Activated naive CD8-positive, alpha-beta T cell treated with anti-CD3 and anti-CD28 coated beads, Interleukin-2, amount 50 U/mL, for 24 hours (primary cell): ENCODE measurements around the gene PRDM16.

ENCODE experiments used
- ATAC-seq: fragments of 150-1000 bp; cut with Tn5 transposase; one replicate; pipeline ENCODE4 v1.10.0; 2021
- DNase-seq: peaks from one replicate; pipeline ENCODE4 v3.0.0; 2021
- H3K27ac Mint-ChIP-seq: one replicate; pipeline ENCODE4 v1.8.0; 2021; ENCODE audit warnings: mild to moderate bottlenecking, mixed read lengths
- H3K27me3 Mint-ChIP-seq: one replicate; pipeline ENCODE4 v1.8.0; 2021; ENCODE audit warnings: mixed read lengths
- H3K36me3 Mint-ChIP-seq: one replicate; pipeline ENCODE4 v1.8.0; 2021; ENCODE audit warnings: low read depth, mixed read lengths
- H3K4me1 Mint-ChIP-seq: one replicate; pipeline ENCODE4 v1.8.0; 2021; ENCODE audit warnings: mixed read lengths
- H3K4me3 Mint-ChIP-seq: one replicate; pipeline ENCODE4 v1.8.0; 2021; ENCODE audit warnings: mild to moderate bottlenecking, moderate library complexity, mixed read lengths
- H3K9me3 Mint-ChIP-seq: one replicate; pipeline ENCODE4 v1.8.0; 2021; ENCODE audit warnings: mixed read lengths

PRDM16 gene

DNA sequence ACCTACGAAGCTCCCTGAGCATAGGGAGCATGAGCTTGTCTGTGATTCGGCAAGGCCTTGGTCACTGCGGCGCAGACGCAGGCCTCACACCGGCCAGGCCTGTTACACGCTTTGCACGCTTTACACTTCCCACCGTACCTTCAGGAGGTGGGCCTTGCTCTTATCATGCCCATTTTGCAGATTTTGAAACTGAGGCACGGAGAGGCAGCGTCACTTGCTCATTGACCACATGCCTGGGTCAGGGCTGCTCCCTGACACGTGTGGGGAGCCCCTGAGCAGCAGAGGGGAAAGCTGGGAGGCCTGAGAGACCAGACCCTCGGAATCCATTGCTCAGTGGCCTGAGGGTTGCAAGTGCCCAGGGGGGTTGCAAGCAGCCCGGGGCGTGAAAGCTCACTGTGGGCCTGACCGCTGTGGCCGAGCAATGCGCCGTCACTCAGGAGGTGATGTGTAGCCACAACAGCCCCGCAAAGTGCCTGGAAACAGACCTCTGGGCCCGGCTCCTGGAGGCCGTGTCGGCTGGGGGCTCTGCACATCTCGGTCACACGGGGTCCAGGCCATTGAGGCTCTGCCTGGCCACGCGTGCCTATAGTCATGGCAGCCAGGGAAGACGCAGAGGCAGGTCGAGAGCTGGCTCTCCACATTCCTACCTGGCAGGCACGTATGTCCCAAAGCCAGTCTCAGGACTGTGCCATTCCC is 392.4 kb downstream of the PRDM16 start:
- Mint-ChIP-seq H3K27ac (no peak overlapping the region), H3K36me3 (no peaks in the 10 kb centered on the region)
- ATAC-seq, result no peak

DNA sequence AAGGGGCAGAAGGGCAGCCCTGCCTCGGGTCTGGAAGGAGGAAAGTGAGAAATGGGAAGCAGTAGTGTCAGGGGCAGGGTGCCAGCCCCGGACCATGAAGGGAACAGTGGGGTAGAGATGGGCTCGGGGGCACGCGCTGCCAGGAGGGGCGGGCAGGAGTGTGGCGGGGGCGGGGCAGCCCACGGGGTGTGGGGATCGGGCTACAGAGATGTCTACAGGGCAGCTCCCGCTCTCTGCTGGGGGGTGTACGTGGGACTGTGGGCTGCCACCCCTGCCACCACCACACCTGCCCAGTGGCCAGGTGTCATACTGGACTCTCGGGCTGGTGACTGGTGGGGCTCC is 392.9 kb downstream of the PRDM16 start:
- H3K9me3 Mint-ChIP-seq, result no peaks in the 10 kb centered on the region
- DNase-seq (no peak), ATAC-seq (no peak)
- no peaks in the 10 kb centered on the region for H3K36me3 Mint-ChIP-seq
- H3K4me3 Mint-ChIP-seq, result no peak overlapping the region
- no peak overlapping the region for H3K27ac Mint-ChIP-seq
- H3K27me3 Mint-ChIP-seq, result no peaks in the 10 kb centered on the region
- H3K4me1 Mint-ChIP-seq, result no peaks in the 10 kb centered on the region

More for the DNA sequence above, 392.4 kb downstream of the PRDM16 start:
- Mint-ChIP-seq H3K4me1 (no peaks in the 10 kb centered on the region), H3K27me3 (no peaks in the 10 kb centered on the region), H3K4me3 (no peak overlapping the region), H3K9me3 (no peaks in the 10 kb centered on the region)
- no peak for DNase-seq

DNA sequence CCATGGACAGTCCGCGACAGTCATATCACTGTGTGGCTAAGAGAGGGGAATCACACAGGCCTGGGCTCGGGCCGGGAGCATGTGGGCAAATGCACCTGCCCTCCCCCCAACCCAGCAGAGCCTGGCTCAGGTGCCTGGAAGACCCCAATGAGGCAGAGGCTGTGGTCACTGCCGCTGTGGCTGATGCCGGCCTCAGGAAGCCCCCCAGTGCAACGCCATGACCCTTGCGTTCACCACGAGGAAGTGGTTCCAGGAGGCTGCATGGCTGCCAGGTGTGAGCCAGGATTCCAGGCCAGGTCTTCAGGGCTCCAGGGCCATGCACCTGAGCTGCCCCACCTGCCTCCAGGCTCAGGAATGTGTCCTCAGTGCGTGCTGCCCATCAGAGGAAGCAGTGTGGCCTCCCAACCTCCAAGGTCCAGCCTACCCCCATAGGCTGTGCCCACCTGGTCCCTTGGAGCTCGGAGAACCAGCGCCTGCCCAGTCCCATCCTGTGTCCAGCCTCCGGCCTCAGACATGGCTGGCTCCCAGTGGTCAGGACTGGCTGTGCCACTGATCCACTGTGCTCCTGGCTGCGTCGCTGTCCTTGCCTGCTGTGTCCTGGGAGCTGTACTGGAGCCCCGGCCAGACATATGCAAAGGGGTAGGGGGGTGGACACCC is 393.5 kb downstream of the PRDM16 start:
- H3K4me1 Mint-ChIP-seq, result no peaks in the 10 kb centered on the region
- DNase-seq (no peak), ATAC-seq (no peak)
- H3K4me3 Mint-ChIP-seq, result no peak overlapping the region
- H3K36me3 Mint-ChIP-seq, result no peaks in the 10 kb centered on the region
- H3K27me3 Mint-ChIP-seq, result no peaks in the 10 kb centered on the region
- H3K9me3 Mint-ChIP-seq, result no peaks in the 10 kb centered on the region
- H3K27ac Mint-ChIP-seq, result no peak overlapping the region

DNA sequence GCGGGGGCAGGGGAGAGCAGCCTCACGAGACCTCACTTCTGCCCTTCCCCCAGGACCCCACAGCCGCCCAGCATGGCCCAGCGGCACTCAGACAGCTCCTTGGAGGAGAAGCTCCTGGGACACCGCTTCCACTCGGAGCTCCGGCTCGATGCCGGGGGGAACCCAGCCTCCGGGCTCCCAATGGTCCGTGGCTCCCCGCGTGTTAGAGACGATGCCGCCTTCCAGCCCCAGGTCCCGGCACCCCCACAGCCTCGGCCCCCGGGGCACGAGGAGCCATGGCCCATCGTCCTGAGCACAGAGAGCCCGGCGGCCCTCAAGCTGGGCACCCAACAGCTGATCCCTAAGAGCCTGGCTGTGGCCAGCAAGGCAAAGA is 394.0 kb downstream of the PRDM16 start:
- Mint-ChIP-seq H3K27me3 (no peaks in the 10 kb centered on the region), H3K36me3 (no peaks in the 10 kb centered on the region), H3K9me3 (no peaks in the 10 kb centered on the region), H3K27ac (no peak overlapping the region), H3K4me3 (no peak overlapping the region), H3K4me1 (no peaks in the 10 kb centered on the region)
- no peak for ATAC-seq
- DNase-seq, result no peak

DNA sequence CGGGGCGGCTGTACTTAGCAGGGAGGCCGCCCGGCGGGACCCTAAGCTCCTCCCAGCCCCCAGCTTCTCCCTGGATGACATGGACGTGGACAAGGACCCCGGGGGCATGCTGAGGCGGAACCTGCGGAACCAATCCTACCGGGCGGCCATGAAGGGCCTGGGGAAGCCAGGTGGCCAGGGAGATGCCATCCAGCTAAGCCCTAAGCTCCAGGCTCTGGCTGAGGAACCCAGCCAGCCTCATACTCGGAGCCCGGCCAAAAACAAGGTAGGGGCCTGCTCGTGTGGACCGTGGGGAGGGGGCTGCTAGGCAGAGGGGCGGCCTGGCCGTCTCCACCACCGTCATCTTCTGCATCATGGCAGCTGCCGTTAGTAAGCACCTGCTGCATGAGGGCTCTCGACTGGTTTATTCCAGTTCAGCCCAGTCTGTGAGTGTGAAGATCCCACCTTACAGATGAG is 394.4 kb downstream of the PRDM16 start:
- no peaks in the 10 kb centered on the region for H3K4me1 Mint-ChIP-seq
- H3K27me3 Mint-ChIP-seq, result no peaks in the 10 kb centered on the region
- no peaks in the 10 kb centered on the region for H3K9me3 Mint-ChIP-seq
- ATAC-seq (no peak), DNase-seq (no peak)
- no peak overlapping the region for H3K4me3 Mint-ChIP-seq
- no peaks in the 10 kb centered on the region for H3K36me3 Mint-ChIP-seq
- H3K27ac Mint-ChIP-seq, result no peak overlapping the region

DNA sequence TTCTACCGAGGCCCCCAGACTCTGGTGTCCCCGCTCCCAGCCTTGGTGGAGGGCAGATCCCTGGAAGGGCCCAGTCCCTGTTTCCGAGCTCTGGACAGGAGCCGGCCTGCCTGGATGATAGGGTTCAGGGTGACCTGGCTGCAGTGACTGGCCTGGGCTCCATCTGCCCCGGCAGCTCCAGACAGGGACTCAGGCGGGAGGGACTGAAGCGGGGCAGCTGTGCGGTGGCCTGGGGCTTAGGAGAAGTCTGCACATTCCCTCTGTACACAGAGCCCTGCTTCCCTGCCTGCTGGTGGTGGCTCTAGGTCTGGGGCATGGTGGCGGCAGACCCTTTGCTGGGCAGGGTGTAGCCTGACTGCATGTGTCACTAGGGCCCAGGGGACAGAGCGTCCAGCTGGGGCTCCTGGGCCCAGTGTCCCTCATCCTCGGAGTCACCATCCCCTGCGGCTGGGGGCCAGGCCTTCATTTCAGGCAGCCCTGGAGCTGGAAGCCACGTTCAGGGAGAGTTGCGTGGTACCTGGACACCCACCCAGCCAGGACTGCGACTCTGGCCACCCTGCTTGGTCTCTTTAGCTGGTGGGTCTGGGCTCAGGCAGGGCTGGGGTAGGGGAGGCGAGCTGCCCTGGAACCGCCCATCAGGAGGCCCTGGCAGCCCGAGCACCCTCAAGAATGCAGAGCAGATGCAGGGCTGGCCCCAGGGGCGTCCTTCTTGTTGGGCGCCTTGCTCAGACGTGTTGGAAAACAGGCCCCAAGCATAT is 395.1 kb downstream of the PRDM16 start:
- DNase-seq, result no peak
- no peak for ATAC-seq
- no peaks in the 10 kb centered on the region for H3K9me3 Mint-ChIP-seq
- no peaks in the 10 kb centered on the region for H3K36me3 Mint-ChIP-seq
- no peaks in the 10 kb centered on the region for H3K27me3 Mint-ChIP-seq
- H3K4me3 Mint-ChIP-seq, result no peak overlapping the region
- no peak overlapping the region for H3K27ac Mint-ChIP-seq
- H3K4me1 Mint-ChIP-seq, result no peaks in the 10 kb centered on the region

DNA sequence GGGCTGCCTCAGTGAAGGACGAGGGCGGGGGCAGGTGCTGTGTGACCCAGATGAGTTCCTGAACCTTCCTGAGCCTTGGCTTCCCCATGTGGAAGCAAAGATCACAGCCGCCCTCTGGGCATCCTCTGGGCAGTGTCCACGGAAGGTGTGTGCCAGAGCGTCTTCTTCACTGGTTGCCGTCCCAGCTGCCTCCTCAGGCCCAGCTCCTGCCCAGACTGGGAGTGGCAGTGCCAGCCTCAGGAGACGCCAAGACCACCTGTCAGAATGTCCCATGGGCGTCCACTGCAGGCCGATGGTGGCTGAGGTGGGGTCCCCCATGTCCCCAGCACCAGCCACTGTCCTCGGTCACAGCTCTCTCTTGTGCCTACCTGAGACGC is 395.6 kb downstream of the PRDM16 start:
- Mint-ChIP-seq H3K36me3 (no peaks in the 10 kb centered on the region), H3K4me3 (no peak overlapping the region), H3K9me3 (no peaks in the 10 kb centered on the region), H3K27me3 (no peaks in the 10 kb centered on the region), H3K27ac (no peak overlapping the region), H3K4me1 (no peaks in the 10 kb centered on the region)
- ATAC-seq (no peak), DNase-seq (no peak)

DNA sequence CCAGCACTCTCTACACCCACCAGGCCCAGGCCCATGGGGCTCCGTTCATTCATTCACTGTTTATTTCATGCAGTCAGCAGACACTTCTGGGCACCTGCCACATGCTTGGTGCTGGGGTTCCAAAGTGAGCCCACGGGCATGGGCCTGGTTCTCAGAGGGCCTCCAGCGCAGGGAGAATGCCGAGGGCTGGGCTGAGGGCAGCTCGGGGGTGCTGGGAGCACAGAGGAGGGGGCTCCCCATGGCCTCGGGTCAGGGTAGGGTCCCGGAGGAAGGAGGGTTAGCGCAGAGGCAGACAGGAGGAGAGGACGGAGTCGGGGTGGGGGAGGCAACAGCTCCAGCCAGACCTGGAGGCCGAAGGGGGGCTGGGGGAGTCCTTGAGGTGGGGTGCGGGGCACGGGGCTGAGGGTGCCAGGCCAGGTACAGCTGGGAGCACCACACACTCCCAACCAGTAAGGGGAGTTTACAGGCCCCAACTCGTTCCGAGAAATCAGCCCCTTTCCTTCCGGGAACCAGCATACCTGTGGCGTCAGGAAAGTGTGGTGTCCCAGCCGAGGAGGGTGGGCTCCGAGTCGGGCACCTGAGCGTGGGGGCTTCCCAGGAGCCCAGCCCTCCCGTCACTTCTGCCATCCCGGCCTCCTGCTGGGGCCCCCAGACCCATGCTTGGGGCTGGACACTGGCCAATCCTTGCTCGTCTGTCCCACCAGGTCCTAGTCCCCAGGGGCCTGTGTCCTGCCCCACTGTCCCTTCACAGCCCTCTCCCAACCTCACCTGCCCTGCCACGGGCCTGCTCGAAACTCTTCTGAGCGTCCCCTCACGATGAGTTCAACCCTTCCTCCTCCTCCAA is 396.3 kb downstream of the PRDM16 start:
- Mint-ChIP-seq H3K9me3 (no peaks in the 10 kb centered on the region), H3K27me3 (no peaks in the 10 kb centered on the region), H3K4me1 (no peaks in the 10 kb centered on the region), H3K36me3 (no peaks in the 10 kb centered on the region), H3K4me3 (no peak overlapping the region), H3K27ac (no peak overlapping the region)
- ATAC-seq (no peak), DNase-seq (no peak)

DNA sequence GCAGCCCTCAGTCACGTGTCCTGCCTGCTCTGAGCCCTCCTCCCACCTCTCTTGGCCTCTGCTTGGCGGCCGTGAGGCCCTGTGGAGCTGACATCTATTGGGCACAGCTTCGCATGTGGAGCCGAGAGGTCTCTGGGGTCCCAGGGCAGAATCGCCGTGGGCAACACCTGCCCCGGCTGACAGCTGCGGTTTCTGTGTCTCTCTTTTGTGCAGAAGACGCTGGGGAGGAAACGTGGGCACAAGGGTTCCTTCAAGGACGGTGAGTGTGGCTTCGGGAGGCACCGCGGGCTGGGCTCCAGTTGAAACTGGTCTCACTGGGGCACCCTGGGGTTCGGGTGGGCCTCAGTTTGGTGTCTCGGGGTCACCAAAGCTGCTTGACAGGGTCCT is 396.9 kb downstream of the PRDM16 start:
- Mint-ChIP-seq H3K27me3 (no peaks in the 10 kb centered on the region), H3K4me1 (no peaks in the 10 kb centered on the region), H3K9me3 (no peaks in the 10 kb centered on the region), H3K36me3 (no peaks in the 10 kb centered on the region), H3K27ac (no peak overlapping the region), H3K4me3 (no peak overlapping the region)
- DNase-seq, result no peak
- no peak for ATAC-seq

DNA sequence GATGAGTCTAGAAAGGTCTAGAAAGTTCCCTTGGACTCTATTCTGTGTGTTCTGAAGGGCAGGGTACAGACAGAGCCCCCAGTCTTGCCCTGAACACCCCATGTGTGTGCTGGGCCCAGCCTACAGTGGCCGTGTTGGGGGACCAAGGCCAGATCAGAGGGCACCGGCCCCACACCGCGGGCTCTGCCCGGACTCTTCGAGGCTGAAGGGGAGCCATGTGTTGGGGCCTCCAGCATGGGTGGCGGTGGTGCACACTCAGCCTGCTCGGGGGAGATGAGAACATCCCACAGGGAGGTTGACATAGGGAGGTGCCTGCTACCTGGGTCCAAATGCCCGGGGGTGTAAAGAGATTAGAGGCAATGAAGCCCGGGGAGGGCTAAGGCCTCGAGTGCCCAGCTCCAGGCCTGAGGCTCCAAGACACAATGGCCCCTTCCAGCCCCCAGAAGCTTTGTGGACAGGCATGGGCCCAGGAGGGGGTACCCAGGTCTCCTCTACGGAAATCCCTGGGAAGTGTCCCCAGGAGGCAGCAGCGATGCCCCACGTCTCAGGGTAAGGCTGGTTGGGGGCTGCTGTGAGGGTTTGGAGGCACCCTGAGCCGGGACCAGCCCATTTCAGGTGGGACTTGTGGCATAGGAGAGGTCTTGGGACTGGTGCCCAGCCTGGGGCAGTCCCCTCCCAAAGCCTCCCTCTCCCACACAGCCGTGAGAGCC is 397.5 kb downstream of the PRDM16 start:
- Mint-ChIP-seq H3K27ac (no peak overlapping the region), H3K4me1 (no peaks in the 10 kb centered on the region), H3K36me3 (no peaks in the 10 kb centered on the region), H3K27me3 (no peaks in the 10 kb centered on the region), H3K9me3 (no peaks in the 10 kb centered on the region), H3K4me3 (no peak overlapping the region)
- ATAC-seq (no peak), DNase-seq (no peak)

DNA sequence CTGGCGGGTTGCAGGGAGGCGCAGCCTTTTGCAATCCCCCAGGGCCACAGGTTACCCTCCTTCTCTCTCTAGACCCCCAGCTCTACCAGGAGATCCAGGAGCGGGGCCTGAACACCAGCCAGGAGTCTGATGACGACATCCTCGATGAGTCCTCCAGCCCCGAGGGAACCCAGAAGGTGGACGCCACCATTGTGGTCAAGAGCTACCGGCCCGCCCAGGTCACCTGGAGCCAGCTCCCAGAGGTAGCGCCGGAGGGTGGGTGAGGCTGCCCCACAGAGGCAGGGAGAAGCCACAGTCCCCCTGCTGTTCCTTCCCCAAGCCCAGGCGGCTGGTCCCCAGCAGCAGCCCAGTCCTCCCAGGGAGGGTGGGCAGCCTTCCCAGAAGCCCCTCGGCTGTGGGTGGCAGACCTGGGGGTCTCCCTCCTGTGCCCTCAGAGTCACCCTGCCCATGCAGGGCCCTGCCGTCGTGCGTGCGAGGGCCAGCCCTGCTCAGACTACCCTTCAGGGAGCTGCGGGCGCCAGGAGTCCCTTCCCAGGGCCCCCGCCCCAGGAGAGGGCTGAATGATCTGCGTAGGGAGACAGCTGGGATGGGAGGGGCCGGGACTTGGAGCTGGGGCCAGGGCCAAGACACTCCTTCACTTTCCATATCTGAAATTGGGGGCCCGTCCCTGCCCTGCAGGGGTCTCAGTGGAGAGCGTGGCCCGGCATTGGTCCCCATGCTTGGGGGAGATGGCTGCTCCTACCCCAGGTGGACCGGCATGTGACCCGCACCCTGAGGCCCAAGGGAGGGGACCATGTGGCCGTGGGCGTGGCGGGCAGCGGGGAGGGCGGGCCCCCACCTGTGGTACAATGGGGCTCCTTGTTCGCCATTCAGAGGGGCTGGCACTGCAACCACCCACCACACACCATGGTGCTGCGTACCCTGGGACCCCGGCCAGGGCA is 398.4 kb downstream of the PRDM16 start:
- Mint-ChIP-seq H3K9me3 (no peaks in the 10 kb centered on the region), H3K36me3 (no peaks in the 10 kb centered on the region), H3K4me1 (no peaks in the 10 kb centered on the region), H3K27me3 (no peaks in the 10 kb centered on the region), H3K4me3 (no peak overlapping the region), H3K27ac (no peak overlapping the region)
- ATAC-seq (no peak), DNase-seq (no peak)

DNA sequence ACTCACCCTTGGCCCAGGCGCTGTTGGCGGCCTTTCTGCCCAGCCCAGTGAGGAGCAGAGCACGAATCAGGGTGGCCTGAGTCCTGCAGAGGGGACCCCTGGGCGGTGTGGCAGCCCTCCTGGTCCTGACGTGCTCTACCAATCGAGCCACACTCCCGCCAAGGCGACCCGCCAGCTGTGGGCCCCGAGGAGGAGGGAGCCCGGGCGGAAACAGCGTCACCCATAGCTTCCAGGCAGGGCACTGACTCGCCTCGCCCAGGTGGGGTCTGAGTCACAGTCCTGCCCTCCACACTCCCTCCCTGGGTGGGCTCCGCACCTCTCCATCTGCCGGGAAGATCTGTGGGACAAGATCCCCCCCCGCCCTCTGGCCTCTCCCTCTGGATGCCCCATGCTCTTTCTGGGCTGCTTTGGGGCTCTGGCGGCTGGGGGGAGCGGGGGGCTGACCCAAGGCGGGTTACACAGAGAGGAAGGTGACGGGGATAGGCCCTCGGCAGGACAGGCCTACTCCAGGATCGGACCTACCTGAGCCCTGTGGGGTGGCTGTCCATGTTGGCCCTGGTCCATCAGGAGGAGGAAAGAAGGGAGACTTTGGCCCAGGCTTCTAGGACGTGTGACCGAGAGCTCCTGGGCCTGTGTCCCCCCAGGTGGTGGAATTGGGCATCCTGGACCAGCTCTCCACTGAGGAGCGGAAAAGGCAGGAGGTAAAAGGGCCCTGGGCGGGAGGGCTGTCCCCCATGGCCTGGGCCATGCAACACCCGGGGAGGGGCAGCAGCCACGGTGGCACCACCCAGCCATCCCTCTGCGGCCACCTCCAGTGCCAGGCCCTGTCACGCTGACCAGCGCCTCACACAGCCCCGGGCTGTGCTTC is 399.5 kb downstream of the PRDM16 start:
- Mint-ChIP-seq H3K27me3 (no peaks in the 10 kb centered on the region), H3K4me3 (no peak overlapping the region), H3K9me3 (no peaks in the 10 kb centered on the region), H3K36me3 (no peaks in the 10 kb centered on the region), H3K27ac (no peak overlapping the region), H3K4me1 (no peaks in the 10 kb centered on the region)
- ATAC-seq (no peak), DNase-seq (no peak)
